GM18861 (cell line): Measurements from ENCODE around the gene OR10V1.

Experiments
- ATAC-seq: cut with Tn5 transposase; IDR thresholded peaks from one replicate; pipeline ENCODE4 v1.9.1; 2021; ENCODE audit not compliant: unreplicated experiment

OR10V1 gene

DNA sequence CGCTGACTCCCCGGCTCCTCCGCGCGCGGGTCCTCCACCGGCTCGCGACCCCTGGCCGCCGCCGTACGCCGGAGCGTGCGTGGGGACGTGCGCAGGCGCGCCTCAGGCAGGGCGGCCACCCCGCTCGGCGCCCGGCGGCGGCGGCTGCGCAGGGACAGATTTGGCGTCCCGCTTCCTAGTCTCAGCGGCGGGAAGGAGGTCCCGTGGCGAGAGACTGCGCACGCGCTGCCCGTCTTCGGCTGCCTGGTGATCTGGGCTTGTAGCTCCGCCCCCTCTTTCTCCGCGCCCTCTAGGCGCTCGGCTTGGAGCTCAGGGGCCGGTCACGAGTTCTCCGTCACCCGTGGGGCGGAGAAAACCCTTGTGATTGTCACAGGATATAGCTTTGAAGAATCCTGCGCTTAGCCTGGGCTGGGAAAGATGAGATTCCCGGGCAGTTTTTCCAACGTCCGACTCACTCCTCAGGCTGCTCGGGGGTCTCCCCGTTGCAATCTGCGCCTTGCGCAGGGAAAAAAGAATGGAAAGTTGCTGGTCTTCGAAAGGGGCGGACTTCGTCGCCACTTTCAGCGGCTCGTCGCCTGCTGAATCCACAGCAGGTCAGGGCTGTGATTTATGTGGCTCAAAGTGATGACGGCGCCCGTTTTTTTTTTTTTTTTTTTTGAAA is 44.6 kb downstream of the OR10V1 start, which contains the start of gene PATL1:
TSS of gene PATL1 (minus strand) at position 88 of the 661 bp plus-strand sequence. CDS start 142 bp downstream, outside the sequence.
- peak; percentile 91 for ATAC-seq

DNA sequence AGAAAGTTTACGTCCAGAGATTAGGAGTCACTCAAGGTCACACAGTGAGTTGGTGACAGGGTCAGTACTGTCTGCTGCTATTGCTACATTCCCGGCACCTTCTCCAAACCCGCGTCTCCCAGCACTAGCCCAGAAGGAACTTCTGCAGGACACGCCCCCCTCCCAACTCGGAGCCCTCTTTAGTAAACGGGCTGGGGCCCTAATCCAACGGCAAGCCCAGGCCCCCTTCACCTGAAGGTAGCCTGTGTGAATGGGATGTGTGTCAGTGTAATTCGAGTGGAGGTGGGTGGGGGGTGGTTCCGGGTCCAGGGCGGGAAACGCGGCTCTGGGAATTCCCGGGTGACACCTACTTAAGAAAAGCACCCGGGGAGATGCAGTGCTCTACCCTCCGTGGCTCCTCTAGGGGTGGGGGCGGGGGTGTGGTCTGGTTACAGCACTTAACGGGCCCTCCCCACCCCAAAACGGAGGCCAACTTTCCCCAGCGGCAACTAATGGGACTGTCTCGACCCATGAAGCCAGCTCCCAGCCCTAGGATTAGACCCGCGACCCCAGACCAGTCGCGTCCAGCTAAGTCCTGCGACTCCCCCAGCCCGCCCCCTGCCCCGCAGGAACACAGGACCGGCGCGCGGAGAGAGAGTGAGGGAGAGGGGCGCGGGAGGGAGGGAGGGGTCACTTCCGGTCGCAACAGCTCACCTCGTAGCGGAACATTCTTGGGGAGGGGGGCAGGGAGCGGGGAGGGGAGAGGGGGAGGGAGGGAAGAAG is 45.3 kb downstream of the OR10V1 start:
- ATAC-seq = no peak

DNA sequence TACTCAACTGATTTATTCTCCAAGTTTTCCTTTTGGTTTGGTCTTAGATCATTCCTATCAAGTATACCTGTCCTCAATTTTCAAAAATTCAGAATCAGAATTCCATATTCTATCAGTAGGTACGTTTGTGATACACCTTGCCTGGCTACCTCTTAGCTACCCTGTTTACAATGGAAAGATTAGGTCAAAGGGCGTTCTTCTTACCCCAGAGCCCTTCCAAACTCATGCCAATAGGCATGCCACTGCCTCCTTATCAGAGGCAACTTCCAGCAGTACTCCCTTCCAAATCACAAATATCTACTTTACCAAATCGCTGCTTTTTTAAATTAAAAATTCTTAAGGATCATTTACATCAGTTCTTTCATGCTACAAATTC is 45.8 kb downstream of the OR10V1 start:
- ATAC-seq = no peak

DNA sequence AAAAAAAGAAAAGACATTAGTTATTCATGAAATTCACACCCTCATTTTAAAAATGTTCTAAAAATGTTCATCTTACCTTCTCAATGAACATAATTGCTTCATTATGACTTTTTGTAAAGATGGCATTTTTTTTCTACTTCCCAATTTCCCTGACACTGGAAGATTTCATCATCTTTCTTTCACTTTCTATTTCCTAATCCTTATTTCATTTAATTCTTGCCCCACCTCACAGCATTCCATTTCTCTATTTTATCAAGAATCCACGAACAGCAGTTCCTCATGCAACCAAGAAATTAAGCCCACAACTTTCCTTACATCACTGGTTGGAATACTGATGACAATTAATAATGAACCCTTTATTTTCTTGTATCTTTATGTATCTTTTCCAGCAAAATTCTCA is 46.7 kb downstream of the OR10V1 start:
- ATAC-seq = no peak
